GM21737 (cell line): ENCODE results near the gene CYB5R4.
A peak's percentile ranks its signal among the peaks of the same experiment; 100 is the strongest.
"Not testable (repeated sequence)": the region's sequence is repeated elsewhere in the genome, so short reads cannot be mapped to it uniquely, and the experiment has no call there.

Source experiments
- ATAC-seq: cut with Tn5 transposase; IDR thresholded peaks from one replicate; pipeline ENCODE4 v1.9.1; 2021; ENCODE audit warnings: mild to moderate bottlenecking, moderate library complexity; ENCODE audit not compliant: unreplicated experiment

The CYB5R4 gene

DNA sequence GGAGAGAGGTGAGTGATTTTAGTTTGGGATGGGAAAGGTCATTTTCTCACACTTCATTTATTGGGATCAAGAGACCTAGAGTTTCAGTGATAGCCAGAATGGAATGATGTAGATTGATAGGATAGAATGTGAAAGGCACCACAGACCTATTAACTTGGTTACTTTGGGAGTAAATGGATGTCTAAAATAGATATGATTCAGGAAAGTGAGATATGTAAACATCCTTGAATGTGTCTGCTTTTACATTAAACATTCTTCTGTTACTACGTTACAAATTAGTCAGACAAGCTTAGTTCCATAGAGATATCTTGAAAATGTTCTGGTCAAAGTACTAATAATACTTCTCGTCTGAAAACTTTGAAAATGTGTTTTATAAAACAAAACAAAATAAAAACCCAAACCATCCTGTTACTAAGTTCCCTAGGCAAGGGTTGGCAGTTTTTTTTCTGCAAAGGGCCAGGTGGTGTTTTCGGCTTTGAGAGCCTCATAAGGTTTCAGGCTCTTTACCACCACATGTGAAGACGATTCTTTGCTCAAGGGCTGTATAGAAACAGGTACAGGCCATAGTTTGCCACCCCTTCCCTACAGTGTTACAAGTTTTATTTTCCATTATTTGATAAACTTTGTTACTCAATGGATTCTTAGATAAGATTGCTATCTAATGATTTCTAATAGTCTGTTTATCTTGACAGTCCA, 3.4 kb downstream of the CYB5R4 start:
- no peak for ATAC-seq

DNA sequence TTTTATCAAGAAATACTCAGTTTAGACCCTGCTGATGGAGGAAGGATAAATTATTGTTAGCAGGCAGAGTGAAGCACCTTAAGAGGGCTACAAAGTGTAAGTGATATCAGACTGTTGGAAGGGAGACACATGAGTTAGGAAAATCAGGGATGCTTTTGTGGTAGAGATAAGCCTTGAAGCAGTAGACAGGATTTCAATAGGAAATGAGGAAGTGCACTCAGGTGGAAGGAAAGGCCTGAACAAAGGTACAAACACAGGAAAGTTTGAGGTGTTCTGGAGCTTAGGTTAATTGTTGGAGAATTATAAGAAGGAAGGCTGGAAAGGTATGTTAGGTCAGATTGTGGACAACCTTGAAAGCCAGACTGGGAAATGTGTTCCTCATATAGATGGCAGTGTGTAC, 7.6 kb downstream of the CYB5R4 start:
- no peak for ATAC-seq

DNA sequence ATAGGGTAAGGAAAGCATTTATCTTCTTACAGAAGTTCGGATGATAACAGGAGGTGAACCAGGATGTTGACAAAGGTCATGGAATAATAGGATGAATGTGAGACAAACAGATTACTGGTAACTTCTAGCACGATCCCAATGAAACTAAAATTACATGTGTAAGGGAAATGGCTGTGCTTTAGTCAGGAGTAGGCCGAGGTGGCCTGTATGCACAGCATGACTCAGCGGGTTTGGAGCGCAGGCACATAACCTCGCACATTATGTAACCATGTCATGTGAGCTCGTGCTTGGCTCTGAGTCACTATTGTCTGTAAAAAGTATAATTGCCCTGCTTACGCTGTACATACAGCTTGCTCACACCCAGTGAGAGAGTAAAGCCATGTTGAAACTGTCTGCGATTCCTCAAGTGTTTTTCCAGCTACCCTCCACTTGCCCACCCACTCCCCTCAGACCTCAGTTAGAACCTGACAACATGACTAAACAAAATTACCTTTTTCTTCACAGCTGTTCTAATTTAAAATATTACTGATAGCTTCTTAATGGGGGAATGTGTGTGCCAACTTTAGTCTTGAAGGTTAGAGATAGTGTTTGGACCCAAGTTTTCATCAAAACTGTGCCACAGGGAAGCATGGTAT, 8.2 kb downstream of the CYB5R4 start:
- ATAC-seq: no peak

DNA sequence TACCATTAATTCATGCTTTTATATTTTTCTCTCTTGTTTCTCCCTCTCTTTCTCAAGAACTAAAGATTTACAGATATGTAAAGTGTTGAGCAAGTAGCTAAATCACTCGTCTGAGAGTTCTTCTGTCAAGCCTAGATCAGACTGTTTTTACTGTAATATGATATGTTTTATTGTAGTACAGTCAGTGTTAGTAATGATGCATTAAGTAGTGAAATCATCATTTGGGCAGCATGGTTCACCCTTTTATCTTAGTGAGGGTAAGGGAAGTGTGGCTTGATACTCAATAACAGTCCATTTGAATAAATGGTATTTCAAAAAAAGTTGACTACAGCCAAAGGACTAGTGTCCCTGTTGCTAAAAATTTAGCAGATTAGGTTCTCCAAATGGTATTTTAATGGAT, 9.2 kb downstream of the CYB5R4 start:
- no peak for ATAC-seq

DNA sequence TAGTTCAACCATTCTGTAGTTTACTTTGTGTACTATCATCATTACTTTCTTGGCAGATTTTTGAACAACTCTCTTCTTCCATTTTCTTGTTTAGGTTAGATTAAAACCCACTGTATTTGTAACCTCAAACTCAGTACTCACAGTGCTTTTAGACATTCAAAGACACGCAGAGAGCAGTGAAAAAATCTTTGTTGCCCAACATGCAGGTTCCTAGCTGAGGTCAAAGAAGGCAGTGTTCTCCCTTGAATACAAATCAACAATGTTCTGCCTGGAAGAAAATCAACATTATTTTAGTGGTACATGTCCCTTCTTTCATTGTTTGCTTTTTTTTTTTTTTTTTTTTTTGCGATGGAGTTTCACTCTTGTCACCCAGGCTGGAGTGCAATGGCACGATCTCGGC, 11.2 kb downstream of the CYB5R4 start:
- no peak for ATAC-seq

DNA sequence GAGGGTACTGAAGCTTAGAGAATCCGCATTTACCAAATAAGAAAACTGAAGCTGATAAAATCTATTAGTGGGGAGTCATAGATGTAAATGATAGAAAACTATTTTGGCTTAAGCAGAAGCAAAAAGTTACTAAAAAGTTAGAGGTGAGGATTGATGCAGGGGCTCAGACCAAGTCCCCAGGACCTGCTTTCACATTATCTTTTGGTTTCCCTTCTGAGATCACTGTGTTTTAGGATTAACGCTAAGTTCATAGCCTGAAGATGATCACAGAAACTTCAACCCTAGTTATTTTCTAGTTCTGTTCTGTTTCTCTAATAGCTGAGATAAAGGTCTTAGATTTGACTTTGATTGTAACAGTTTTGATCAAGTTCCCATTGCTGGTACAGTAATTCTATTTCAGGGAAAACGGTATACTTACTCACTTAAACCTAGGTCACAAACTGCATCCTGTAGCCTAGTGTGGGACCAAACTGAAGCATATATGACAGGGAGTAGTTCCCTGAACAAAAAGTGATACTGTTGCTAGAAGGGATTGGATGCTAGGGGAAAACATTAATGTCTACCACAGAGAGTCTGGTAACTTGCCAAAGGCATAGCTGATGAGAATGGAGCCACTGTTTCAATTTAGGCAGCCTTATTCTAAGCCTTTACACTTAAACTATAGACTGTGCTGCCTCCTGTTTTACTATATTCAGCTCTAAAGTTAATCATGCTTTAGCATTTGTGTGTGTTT, 13.1 kb downstream of the CYB5R4 start:
- ATAC-seq: no peak

DNA sequence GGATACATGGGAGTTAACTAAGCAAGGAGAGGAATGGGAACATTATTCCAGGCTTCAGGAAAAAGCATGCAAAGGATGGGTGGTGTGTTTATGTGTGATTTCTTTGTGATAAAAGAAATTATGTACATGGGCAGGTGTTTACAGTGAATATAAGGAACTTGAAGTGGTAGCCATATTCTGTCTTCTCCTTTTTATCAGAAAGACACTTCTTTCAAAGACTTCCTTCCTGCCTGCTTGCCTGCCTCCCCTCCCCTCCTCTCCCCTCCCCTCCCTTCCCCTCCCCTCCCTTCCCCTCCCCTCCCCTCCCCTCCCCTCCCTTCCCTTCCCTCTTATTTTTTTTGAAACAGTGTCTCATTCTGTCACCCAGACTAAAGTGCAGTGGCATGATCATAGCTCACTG, 14.4 kb downstream of the CYB5R4 start:
- no peak for ATAC-seq

DNA sequence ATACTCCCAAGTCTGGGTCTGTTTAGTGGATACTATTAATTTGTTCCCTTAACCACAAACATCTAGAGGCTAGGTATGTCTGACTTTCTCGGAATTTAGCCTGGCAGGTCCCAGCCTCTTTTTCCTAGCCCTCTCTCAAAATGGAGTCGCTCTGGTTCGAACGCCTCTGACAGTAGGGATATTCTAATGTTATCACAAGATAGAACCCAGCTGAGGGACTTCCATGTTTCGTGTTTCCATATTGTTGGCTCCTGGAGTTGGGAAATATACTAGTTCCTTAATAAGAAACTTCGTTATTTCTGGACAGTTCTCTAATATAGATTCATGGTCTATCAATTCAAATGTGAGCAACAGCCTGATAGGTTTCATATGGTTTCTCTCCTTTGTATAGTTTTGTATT, 16.4 kb downstream of the CYB5R4 start:
- no peak for ATAC-seq

DNA sequence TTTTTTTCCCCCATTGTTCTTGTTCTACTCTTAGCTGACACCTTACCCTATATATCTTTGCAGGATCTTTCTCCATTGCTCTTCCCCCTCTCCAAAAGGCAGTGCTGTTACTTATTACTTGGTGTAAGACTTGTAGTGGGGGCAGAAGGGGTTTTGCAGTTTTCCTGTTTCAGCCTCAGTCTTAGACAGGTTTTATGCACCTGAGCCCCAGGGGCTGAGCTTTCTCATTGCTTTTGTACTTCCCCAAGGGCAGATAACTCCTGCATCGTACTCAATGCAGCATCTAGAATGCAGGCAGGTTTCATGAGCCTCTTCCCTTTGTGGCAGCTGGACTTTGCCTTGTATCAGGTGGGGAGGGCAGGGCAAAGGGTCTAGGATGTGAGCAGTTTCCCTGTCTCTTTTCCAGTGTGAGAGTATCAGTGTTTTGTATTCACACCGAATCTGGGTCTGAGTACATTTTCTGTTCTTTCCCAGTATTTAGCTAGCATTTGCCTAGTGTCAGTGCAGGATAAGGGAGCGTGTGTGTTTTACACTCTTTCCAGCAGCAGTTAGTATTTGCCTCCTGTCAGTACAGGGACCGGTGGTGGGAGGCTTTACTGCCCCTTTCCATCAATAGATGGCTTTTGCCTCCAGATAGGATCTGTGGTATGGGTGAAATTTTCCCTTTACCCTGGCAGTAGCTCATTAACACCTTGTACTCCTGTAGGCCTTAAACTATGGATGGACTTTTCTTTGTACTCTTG, 19.6 kb downstream of the CYB5R4 start:
- ATAC-seq: no peak

DNA sequence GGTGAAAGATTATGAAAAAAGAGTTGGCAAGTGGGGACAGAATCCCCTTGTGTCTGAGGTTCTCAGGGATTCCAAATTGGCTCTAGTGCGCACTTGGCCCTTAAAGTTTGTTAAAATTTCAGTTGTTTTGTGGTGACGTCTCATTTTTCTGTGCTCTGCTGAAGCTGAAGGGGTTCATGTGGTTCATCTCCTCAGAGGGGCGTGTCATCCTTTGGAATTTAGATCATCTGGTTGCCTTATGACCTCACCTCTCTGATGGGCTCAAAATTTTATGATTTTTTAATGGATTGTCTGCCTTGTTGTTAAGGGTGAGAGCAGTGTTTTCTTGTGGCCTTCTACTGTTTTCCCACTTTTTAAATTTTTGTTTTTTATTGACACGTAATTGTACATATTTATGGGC, 20.3 kb downstream of the CYB5R4 start:
- ATAC-seq: no peak

DNA sequence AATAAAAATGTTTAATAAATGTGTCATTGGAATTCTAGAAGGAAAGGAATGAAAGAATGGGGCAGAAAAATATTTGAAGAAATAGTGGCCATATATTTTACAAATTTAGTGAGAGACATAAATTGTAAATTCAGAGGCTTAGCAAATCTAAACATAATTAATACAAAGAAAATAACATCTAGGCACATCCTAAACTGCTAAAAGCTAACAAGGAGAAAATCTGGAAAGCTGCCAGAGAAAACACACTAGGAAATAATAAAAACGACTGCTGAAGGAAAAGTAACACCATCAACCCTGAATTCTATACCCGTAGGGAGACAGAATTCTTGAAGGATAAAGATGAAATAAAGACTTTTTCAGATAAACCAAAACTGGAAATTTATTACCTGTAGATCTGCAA, 23.8 kb downstream of the CYB5R4 start:
- no peak for ATAC-seq

DNA sequence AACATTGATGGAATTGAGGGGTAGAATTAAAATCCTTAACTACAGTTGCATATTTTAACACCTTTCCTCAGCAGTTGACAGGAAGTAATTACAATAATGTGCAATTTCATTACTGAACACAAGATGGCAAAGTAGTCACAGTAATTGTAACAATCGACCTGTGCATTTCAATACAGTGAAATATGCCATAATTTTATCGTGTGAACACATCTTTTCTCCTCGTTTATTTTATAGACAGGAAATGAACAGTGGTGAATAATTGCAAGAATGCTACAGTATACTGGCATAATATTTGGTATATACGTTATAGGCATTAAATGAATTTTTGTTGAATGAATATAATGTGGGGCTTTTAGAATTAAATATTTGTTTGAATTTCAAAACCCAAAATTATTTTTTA, 25.0 kb downstream of the CYB5R4 start:
- ATAC-seq: peak; percentile 56

DNA sequence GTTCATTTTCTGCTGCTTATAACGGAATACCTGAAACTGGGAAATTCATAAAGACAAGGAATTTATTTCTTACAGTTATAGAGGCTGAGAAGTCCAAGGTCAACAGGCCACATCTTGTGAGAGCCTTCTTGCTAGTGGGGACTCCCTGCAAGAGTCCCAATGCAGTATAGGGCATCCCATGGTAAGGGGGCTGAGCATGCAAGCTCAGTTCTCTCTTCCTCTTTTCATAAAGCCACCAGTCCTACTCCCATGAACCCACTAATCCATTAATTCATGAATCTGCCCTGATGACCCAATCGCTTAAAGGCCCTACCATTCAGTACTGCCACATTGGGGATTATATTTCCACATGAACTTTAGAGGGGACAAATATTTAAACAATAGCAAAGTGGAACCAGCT, 26.5 kb downstream of the CYB5R4 start:
- no peak for ATAC-seq

DNA sequence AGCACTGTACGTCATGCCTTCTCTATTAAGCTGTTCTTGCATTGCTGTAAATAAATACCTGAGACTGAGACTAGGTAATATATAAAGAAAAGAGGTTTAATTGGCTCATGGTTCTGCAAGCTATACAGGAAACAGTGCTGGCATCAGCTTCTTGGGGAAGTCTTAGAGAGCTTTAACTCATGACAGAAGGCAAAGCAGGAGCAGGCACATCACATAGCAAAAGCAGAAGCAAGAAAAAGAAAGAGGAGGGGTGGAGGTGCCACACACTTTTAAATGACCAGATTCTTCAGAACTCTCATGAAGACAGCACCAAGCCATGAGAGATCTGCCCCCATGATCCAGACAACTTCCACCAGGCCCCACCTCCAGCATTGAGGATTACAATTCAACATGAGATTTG, 30.1 kb downstream of the CYB5R4 start:
- no peak for ATAC-seq

DNA sequence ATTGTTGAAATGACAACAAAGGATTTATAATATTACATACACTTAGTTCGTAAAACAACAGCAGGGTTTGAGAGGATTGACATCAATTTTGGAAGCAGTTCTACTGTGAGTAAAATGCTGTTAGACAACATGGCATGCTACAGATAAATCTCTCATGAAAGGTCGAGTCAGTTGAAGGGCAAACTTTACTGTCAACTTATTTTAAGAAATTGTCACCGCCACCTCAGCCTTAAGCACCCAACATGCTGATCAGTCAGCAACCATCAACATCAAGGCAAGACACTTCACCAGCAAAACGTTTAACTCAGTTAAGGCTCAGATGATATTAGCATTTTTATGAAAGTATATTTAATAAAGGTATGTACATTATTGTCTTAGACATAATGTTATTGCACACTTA, 31.0 kb downstream of the CYB5R4 start:
- ATAC-seq: no peak

DNA sequence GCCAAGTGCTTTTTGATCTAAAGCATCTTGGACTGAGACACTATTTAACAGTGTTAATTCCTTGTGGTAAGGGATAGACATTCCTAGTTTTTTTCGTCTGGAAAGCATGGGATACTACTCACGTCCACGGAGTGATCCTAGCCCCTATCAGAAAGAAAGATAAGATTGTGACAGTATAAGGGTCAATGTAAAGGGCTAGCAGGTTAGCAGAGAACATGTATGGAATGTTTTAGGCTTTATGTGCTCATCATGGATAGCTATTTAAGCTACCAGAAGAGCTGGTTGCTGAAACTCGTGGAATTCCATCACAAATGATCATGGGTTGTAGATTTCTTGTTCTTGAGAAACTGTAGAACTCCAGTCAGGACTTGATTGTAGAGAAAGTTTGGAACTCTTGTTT, 32.1 kb downstream of the CYB5R4 start:
- ATAC-seq: no peak

DNA sequence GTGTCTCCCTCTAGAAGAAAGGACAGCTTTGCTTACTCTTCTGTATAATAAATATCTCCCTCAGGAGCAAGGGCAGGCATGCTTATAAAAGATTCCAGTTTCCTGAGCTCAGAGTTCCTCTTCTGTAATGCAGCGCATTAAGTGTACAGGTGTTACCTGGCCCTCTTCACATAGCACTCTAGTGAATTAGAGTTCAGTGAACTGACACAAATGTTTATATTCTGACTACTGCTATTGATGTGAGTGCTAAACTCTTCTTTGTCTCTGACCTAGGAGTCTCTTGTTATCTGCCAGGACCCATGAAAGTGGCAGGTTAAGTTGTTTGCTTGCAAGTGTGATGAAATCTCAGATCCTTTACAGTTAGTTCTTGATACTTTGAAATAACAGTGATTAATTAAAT, 33.5 kb downstream of the CYB5R4 start:
- no peak for ATAC-seq

DNA sequence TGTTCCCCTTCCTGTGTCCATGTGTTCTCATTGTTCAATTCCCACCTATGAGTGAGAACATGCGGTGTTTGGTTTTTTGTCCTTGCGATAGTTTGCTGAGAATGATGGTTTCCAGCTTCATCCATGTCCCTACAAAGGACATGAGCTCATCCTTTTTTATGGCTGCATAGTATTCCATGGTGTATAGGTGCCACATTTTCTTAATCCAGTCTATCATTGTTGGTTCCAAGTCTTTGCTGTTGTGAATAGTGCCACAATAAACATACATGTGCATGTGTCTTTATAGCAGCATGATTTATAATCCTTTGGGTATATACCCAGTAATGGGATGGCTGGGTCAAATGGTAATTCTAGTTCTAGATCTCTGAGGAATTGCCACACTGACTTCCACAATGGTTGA, 37.6 kb downstream of the CYB5R4 start:
- not testable (repeated sequence) for ATAC-seq

DNA sequence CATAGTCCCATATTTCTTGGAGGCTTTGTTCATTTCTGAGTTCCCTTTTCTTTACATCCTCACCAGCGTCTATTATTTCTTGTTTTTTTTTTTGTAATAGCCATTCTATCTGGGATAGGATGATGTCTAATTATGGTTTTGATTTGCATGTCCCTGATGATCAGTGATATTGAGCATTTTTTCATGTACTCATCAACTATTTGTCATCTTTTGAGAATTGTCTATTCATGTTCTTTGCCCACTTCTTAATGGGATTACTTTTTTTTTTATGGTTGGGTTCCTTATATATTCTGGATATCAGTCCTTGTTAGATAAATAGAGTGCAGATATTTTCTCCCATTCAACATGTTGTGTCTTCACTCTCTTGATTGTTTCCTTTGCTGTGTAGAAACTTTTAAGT, 42.1 kb downstream of the CYB5R4 start:
- no peak for ATAC-seq

DNA sequence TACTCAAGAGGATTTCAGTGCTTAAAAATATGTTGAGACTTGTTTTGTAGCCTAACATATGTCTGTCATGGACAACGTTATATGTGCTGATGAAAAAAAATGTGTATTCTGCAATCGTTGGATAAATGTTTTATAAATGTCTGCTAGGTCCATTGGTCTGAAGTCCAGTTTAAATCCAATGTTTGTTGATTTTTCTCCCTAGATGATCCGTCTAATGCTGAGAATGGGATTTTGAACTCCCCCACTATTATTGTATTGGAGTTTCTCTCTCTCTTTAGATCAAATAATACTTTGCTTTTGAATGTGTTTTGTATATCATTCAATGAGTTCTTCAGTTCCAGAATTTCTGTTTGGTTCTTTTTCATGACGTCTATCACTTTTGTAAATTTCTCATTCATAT, 44.9 kb downstream of the CYB5R4 start:
- ATAC-seq: no peak

DNA sequence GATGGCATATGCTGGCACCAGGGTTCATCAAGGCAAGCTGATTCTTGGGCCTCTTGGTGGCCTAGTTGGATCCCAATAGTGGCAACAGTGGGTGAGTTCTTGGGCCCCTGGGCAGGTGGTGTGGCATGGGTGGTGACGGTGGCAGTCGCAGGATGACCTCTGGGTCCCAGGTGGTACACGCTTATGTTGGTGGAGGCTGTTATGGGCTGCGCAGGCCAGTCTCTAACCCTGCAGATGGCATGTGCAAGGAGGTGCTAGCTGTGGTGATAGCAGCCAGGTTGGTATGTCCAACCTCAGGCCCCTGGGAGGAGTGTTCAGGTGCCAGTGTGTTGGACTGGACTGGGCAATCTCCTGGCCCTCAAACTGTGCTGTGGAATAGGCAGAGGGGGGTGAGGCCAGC, 46.2 kb downstream of the CYB5R4 start:
- ATAC-seq: no peak
